GM12801 (cell line): ENCODE results near the gene CHCHD10.

Experiments used
- TF ChIP-seq, protein P1 (sequence below): IDR thresholded peaks from one replicate; pipeline ENCODE4 v1.5.1; 2011; ENCODE audit warnings: control low read depth; ENCODE audit not compliant: insufficient read length; ENCODE audit errors: extremely low read depth

The CHCHD10 gene

DNA sequence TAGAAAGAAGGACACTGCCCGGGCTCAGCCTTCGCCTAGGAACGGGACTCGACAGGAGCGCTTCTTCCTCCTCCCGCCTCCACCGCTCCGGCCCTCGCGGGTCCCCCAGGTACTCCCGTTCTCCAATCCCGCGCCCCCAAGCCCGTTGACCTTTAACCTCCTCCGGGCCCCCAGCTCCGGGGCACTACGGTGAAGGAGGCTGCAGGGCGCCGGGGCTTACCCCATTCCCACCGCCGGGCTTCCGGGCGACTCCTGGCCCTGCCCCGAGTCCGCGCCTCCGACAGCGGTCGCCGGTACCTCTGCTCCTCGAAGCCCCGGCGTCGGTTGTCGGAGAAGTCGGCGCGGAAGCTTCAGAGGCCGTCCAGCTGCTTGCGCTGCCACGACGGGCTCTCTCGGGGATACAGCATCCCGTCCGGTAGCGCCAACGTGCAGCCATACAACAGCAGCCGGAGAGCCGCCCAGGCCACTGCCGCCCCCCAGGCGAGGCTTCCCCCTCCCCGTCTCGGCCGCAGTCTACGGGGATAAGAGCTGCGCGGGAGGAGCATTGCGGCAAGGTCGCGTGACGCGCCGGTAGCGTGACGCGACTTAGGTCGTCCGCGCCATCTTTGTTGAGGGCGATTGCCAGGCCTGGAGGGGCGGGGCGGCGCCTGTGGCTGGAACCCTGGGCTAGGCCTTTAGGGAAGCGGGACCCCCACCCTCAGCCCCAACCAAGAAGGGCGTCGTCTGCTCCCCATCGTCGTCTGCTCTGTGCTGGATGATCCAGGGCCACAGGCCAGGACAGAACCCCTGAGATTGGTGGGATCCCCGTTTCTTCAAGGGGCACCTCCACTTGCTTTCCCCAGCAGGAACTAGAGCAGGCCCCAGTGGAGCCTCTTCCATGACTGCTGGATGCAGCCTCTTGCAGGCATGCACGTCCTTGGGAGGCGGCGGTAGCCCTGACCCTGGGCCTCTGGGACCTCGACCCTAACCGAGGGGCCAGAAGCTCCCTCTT is 50.7 kb downstream of the CHCHD10 start:
- TF ChIP-seq, protein P1, sequence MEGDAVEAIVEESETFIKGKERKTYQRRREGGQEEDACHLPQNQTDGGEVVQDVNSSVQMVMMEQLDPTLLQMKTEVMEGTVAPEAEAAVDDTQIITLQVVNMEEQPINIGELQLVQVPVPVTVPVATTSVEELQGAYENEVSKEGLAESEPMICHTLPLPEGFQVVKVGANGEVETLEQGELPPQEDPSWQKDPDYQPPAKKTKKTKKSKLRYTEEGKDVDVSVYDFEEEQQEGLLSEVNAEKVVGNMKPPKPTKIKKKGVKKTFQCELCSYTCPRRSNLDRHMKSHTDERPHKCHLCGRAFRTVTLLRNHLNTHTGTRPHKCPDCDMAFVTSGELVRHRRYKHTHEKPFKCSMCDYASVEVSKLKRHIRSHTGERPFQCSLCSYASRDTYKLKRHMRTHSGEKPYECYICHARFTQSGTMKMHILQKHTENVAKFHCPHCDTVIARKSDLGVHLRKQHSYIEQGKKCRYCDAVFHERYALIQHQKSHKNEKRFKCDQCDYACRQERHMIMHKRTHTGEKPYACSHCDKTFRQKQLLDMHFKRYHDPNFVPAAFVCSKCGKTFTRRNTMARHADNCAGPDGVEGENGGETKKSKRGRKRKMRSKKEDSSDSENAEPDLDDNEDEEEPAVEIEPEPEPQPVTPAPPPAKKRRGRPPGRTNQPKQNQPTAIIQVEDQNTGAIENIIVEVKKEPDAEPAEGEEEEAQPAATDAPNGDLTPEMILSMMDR = no peak
